DOHH2 (cell line): Measurements from ENCODE around the gene LOXHD1.

ENCODE experiments used
- H3F3A ChIP-seq: fragments of 200-600 bp; sonication (generic), shearing (Covaris generic); 2 replicates; pipeline ENCODE4 v1.6.0; 2016; ENCODE audit warnings: antibody characterized with exemption, mild to moderate bottlenecking; ENCODE audit not compliant: control insufficient read depth, insufficient read depth
- H3K27ac ChIP-seq: fragments of 200-600 bp; sonication (generic); 2 replicates; pipeline ENCODE4 v1.5.1; 2014; ENCODE audit warnings: low read depth, mild to moderate bottlenecking, low read length, moderate library complexity
- H3K27me3 ChIP-seq: fragments of 200-600 bp; sonication (generic); 2 replicates; pipeline ENCODE4 v1.6.1; 2014; ENCODE audit warnings: mild to moderate bottlenecking, low read length, mixed read lengths; ENCODE audit not compliant: control insufficient read depth
- H3K36me3 ChIP-seq: fragments of 200-600 bp; sonication (generic); 2 replicates; pipeline ENCODE4 v1.6.1; 2014; ENCODE audit warnings: mild to moderate bottlenecking, low read length, moderate library complexity, mixed read lengths; ENCODE audit not compliant: control insufficient read depth
- H3K4me1 ChIP-seq: fragments of 200-600 bp; sonication (generic); 2 replicates; pipeline ENCODE4 v1.6.1; 2014; ENCODE audit warnings: mild to moderate bottlenecking, low read length, mixed read lengths; ENCODE audit not compliant: control insufficient read depth
- H3K4me2 ChIP-seq: fragments of 200-600 bp; sonication (generic); 2 replicates; pipeline ENCODE4 v1.6.0; 2014; ENCODE audit warnings: mild to moderate bottlenecking, low read length, moderate library complexity
- H3K4me3 ChIP-seq: fragments of 200-600 bp; sonication (generic); 2 replicates; pipeline ENCODE4 v1.5.1; 2014; ENCODE audit warnings: mild to moderate bottlenecking, low read length, mixed read lengths
- H3K79me2 ChIP-seq: fragments of 200-600 bp; sonication (generic); 2 replicates; pipeline ENCODE4 v1.6.1; 2014; ENCODE audit warnings: mild to moderate bottlenecking, low read length, mixed read lengths; ENCODE audit not compliant: control insufficient read depth
- H3K9me2 ChIP-seq: fragments of 200-600 bp; sonication (generic); replicated peaks from 2 replicates; pipeline ENCODE4 v1.6.1; 2014; ENCODE audit warnings: mild to moderate bottlenecking, low read length, mixed read lengths; ENCODE audit not compliant: control insufficient read depth
- H3K9me3 ChIP-seq: fragments of 200-600 bp; sonication (generic); 2 replicates; pipeline ENCODE4 v1.6.1; 2014; ENCODE audit warnings: antibody characterized with exemption, low read length, mixed read lengths; ENCODE audit not compliant: control insufficient read depth, insufficient read depth
- H4K20me1 ChIP-seq: fragments of 200-600 bp; sonication (generic); 2 replicates; pipeline ENCODE4 v1.6.0; 2014; ENCODE audit warnings: low read depth, mild to moderate bottlenecking, antibody characterized with exemption, low read length, moderate library complexity; ENCODE audit not compliant: control insufficient read depth, insufficient read depth
- CTCF ChIP-seq: fragments of 200-600 bp; sonication (generic); IDR thresholded peaks from one replicate; pipeline ENCODE4 v1.5.1; 2014; ENCODE audit warnings: antibody characterized with exemption, mild to moderate bottlenecking, low read depth, low read length; ENCODE audit not compliant: poor library complexity, severe bottlenecking
- EZH2phosphoT487 ChIP-seq: fragments of 200-600 bp; sonication (generic); IDR thresholded peaks from 2 replicates; pipeline ENCODE4 v1.6.1; 2017; ENCODE audit warnings: borderline replicate concordance, mild to moderate bottlenecking, antibody characterized with exemption, low read length, moderate library complexity, mixed read lengths

LOXHD1 gene

GRCh38 chr18:46636040-46636630 is 20.9 kb downstream of the LOXHD1 start:
- Histone ChIP-seq H3K4me3 (no peak overlapping the region), H3K27ac (no peak overlapping the region), H4K20me1 (no peaks in the 10 kb centered on the region), H3K9me2 (no peaks in the 10 kb centered on the region), H3K79me2 (no peaks in the 10 kb centered on the region), H3K27me3 (peaks cover 12% of the 10 kb centered on the region; the same call in 1 of the 2 replicates), H3K36me3 (no peaks in the 10 kb centered on the region), H3K4me1 (no peaks in the 10 kb centered on the region), H3F3A (no peaks in the 10 kb centered on the region), H3K9me3 (no peaks in the 10 kb centered on the region), H3K4me2 (no peak overlapping the region)
- TF ChIP-seq CTCF (no peak), EZH2phosphoT487 (no peak)

- Histone ChIP-seq H4K20me1 (no peaks in the 10 kb centered on the region), H3K36me3 (no peaks in the 10 kb centered on the region), H3K27ac (no peak overlapping the region), H3K4me1 (no peaks in the 10 kb centered on the region), H3K27me3 (peaks cover 12% of the 10 kb centered on the region; the same call in 1 of the 2 replicates), H3K9me2 (no peaks in the 10 kb centered on the region), H3K9me3 (no peaks in the 10 kb centered on the region), H3K4me3 (no peak overlapping the region), H3K4me2 (no peak overlapping the region), H3F3A (no peaks in the 10 kb centered on the region), H3K79me2 (no peaks in the 10 kb centered on the region)
- TF ChIP-seq CTCF: no peak
- no peak for TF ChIP-seq EZH2phosphoT487
These were observed 24.5 kb downstream of the LOXHD1 start for GRCh38 chr18:46632401-46633071.

DNA sequence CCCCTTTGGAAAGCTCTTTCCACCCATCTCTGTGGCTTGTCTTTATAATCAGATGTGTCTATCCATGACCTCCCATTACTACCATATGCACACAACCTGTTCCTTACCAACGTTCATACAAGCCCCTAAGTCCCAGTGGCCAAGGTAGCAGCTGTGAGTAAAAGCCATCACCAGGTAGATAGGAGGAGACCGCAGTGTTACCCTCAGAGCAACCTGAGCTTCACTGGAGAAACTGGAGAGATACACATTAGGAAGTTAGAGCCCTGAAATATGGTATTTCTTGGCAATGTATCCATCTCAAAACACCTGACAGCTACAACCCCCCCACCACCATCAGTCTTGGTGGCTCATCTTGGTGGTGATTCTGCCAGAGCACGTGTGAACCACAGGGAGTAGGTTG is 26.0 kb downstream of the LOXHD1 start:
- H3K27me3 ChIP-seq: peaks cover 9% of the 10 kb centered on the region; the same call in 1 of the 2 replicates
- H4K20me1 ChIP-seq: no peaks in the 10 kb centered on the region
- H3K9me2 ChIP-seq: no peaks in the 10 kb centered on the region
- no peaks in the 10 kb centered on the region for H3F3A ChIP-seq
- no peak overlapping the region for H3K4me2 ChIP-seq
- no peaks in the 10 kb centered on the region for H3K4me1 ChIP-seq
- no peak overlapping the region for H3K4me3 ChIP-seq
- TF ChIP-seq EZH2phosphoT487 (no peak), CTCF (no peak)
- no peaks in the 10 kb centered on the region for H3K36me3 ChIP-seq
- no peak overlapping the region for H3K27ac ChIP-seq
- H3K9me3 ChIP-seq: no peaks in the 10 kb centered on the region
- H3K79me2 ChIP-seq: no peaks in the 10 kb centered on the region
